ENCODE data around the gene PTPRN2.

Gene PTPRN2

DNA sequence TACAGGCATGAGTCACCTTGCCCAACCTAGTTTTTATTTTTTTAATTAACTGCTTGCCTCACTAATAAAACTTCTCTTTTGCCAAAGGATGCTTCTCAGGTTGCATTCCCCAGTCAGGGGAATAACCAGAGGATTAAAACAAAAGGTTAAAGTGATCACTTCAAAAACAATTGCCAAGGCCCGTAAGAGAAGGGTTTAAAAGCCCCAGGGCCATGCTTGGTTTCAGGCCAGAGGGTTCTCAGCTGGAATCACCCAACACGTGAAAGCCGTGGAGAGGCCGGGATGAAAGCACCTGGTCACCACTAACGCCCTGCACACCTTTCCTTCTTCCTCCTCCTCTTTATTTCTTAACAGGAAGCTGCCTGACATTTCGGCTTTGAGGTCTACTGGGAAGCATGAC lies 587.5 kb downstream of the PTPRN2 start:
- in situ Hi-C loops (cut with HindIII; ENCODE audit: low sequenced_read_pairs), result no loop called here

DNA sequence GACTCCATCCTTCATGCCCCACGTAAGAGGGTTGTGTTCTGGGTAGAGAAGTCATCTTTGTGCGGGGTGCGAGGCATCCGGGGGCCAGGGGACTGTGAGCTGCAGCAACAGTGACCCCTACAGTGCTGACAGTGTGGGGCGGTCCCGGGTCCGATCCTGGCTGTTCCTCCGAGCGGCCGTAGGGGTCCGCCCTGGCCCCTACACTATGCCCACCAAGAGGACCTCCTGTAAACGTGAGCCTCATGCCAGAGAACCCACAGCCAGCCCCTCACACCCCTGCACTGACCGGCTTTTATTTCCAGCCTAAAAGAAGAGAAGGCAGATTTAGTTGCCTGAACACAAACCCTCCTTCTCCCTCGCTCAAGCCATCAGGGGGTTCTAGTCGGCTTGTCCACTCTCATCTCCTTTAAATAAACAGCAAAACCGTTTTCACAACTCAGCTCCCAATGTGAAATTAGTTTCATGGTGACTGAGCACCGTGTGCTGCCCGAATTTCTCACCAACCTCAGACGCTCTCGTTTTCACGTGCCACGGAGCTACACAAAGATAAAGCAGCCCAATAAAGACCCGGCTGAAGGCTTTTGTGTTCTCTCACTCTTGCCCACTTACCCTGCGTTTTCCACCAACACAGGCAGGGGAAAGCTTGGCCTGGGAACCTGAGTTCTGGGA lies 588.6 kb downstream of the PTPRN2 start:
- in situ Hi-C loops (cut with HindIII; ENCODE audit: low sequenced_read_pairs), result no loop called here

DNA sequence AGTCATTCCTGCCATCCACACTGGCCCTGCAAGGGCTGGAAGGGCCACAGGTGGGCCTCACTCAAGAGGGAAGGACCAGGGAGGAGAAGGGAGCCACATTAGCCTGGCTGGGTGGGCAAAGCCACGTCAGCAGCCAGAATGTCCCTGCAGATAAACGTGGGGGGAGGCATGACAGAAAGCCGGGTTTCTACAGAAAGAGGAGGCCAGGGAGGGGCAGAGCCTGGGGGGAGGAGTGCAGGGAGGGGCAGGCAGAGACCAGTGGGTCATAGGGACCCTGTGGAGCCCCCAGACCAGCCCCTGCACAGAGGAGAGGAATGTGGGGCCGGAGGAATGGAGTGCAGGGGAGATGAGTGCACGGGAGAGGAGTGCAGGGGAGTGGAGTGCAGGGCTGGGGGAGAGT lies 590.2 kb downstream of the PTPRN2 start:
- in situ Hi-C loops (cut with HindIII; ENCODE audit: low sequenced_read_pairs), result no loop called here

DNA sequence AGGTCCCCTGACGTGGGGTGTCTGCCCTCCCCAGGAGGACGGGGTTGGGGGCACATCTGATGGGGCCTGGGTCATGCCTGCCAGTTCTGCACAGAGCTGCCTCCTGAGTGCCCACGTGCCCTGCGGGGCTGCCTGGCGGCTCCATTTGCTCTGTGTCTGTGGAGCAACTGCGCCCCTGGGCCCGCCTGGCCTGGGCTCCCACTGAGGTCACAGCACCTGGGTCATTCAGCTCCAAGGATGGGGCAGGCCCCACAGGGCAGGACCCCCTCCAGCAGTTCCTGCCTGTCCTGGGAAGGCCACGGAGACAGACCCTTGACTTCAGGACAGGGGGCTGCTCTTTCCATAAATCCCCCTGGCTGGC lies 590.6 kb downstream of the PTPRN2 start:
- in situ Hi-C loops (cut with HindIII; ENCODE audit: low sequenced_read_pairs), result no loop called here

DNA sequence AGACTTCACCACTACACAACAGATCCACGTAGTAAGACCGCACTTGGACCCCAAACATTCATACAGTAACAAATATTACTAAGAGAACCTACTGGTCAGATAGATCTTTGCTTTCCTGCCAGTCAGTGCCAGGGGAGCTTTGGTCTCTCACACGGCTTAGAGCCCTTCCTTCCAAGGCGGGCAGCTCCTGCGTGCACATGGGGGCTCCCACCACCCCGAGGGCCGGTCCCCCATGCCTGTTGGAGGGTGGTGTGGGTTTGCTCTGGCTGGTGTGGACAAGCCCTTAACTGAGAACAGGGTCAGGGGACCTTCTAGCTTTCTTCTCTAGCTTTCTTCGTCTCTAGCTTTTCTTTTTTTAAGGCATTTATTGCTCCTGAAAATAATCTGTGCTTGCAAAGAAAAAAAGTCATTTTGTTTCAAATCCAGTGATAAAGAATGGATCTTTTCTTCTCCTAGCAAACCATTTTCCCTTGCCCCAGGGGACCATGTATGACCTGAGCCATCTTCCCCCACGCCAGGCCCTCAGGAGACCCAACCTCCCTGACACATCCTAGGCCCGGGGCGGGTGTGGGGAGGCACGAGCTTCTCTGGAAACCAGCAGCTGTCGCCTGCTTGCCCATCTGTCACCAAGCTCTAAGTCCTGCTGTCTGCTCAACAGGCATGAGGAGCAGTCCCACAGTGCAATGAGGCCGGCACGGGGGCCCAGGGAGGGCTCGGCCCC lies 591.1 kb downstream of the PTPRN2 start:
- in situ Hi-C loops (cut with HindIII; ENCODE audit: low sequenced_read_pairs), result no loop called here

DNA sequence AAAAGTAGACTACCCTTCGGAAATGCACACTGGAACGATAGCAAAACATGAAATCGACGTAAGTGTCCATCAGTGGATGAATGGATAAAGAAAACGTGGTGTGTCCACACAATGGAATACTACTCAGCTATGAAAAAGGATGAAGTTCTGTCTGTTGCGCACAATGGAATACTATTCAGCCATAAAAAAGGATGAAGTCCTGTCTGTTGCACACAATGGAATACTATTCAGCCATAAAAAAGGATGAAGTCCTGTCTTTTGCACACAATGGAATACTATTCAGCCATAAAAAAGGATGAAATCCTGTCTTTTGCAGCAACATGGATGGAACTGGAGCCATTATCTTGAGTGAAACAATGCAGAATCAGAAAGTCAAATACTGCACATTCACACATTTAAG lies 591.8 kb downstream of the PTPRN2 start:
- in situ Hi-C loops (cut with HindIII; ENCODE audit: low sequenced_read_pairs), result no loop called here

DNA sequence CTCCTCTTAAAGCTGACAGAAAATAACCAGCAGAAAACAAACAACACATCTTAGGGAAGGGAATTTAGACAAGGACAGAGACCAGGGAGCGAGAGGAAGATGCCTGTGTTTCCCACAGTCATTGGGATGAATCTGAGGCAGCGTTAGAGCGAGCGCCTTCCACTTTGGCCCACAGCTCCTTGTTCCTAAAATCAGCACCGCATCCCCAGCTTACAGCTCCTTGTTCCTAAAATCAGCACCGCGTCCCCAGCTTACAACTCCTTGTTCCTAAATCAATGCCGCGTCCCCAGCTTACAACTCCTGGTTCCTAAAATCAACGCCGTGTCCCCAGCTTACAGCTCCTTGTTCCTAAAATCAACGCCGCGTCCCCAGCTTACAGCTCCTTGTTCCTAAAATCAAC lies 593.3 kb downstream of the PTPRN2 start:
- in situ Hi-C loops (cut with HindIII; ENCODE audit: low sequenced_read_pairs), result no loop called here

DNA sequence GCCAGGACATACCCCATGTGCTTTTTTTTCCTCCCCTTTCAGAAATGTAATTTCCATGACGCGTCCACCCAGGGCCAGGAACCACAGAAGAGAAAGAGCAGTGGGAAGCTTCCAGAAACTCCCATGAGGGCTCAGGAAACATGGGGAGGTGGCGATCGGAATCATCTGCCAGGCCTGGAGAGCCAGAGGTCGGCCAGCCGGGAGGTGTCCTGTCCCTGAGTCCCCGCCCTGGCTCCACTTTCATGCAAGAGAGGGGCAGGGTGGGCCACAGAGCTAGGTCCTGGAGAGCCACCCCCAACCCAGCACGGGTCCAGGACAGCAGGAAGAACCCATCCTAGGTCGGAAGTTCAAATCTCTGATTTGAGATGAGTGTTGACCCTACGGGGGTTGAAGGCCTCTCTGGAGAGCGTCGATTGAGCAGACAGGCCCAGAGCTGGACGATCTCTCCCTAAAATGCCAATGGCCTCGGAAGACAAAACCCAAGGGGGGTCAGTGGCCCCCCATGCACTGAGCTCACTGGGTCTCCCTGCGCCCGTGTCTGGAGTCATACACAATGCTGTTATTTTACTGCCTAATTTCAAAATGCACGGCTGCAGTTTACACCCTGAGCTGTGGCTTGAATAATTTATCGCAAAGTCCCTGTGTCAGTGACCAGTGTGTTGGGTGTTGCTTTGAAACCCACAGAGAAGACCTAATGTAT lies 594.1 kb downstream of the PTPRN2 start:
- in situ Hi-C loops (cut with HindIII; ENCODE audit: low sequenced_read_pairs), result no loop called here

DNA sequence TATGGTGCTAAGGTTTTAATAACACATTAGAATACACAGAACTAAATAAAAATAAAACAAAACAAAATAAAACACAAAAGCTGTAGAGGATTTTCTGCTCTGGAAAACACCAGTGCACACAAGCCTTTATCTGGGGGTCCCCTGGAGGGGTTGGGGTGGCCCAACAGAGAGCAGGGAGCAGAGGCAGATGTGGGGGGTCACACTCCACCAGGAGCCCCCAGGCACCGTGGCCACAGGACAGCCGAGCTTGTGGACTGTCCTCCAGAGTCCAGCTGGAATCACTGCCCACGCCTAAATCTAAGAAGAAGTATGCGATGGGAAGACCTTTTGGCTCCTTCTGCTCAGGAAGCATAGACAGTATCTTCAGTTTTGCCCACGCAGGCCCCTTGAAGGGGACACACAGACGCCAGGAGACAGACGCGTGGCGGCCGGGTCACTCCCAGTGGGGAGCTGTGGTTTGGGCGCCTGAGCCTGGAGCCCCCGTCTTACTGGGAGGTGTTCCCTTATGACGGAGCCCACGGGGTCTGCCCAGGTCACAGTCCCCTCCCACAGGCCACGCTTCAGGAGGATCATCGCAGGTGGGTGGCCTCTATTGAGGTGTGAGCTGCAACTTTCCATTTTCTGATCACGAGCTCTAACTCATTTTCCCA lies 595.0 kb downstream of the PTPRN2 start:
- in situ Hi-C loops (cut with HindIII; ENCODE audit: low sequenced_read_pairs), result no loop called here

DNA sequence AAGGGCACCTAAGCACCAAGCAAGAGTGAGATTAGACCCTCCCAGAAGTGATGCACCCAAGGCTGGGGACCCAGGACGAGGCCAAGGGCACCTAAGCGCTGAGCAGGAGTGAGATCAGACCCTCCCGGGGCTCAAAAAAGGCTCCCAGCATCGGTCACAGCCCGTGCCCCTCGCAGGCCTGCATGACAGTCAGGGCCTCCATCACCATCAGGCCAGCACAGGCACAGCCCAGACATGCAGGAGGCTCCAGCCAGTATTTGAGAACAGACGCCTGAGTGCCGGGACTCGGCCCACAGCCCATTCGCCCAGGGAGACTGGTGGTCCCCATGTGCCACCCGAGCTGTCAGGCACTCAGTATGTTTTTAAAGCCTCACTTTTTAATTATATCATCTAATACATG lies 595.9 kb downstream of the PTPRN2 start:
- in situ Hi-C loops (cut with HindIII; ENCODE audit: low sequenced_read_pairs), result no loop called here

DNA sequence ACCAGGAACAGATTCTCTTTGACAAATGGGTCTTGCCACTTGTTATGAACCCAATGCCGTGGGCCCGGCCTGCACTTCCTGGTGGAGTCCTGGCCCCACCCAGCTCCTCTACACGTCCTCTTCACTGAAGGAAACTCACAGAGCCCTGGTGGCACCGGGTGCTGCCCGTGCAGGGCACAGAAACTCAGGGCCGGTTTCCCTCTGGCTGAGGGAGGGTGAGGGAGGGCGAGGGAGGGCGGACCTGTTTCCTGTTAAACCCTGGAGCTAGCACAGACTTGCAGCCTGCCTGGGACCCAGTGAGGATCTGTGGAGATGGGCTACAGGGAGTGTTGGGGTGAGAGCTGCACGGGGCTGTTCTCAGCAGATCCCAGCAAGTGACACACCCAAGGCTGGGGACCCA lies 596.3 kb downstream of the PTPRN2 start:
- in situ Hi-C loops (cut with HindIII; ENCODE audit: low sequenced_read_pairs), result no loop called here

DNA sequence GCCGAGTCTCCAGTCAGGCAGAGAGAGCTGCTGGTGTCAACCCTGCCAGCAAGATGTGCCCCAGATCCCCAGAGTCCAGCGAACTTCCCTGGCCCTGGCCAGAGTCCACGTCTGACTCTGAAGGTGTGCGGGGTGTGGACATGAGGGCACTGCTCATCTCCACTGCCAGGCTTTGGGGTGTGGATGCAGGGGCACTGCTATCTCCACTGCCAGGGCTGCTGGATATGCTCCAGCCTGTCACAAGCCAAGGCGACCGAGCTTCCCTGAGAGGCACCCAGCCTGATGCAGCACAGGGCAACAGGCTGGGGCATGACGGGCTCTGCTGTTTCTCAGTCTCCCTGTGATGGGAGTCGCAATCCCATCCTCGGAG lies 596.8 kb downstream of the PTPRN2 start:
- in situ Hi-C loops (cut with HindIII; ENCODE audit: low sequenced_read_pairs), result no loop called here

DNA sequence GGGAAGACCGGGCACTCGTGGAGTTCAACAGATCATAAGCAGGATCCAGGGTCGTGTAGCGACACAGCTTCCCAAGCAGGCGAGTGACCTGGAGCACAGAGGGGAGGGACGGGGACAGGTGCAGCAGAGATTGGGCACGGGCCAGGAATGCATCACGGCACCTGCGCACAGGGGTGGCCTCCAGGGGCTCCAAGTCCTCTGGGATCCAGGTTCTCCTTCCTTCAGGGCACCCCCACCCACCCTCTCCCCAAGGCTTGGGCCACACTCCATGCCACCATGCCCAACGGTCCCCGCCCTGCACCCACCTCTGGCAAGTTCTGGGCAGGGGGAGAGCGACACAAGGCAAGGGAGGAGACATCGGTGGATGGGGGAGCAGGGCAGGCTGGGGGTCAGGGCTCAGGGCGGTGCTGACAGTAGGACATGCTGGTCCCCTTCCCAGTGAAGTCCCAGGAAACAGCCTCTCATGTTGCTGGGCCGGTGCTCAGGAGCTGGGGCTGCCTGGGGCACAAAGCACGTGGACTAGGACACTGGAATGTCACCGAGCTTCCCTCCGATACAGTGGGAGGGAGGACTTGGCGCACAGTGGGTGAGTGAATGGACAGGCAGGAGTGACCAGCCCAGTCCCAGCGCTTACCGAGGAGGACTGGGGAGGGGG lies 597.3 kb downstream of the PTPRN2 start:
- in situ Hi-C loops (cut with HindIII; ENCODE audit: low sequenced_read_pairs), result no loop called here

DNA sequence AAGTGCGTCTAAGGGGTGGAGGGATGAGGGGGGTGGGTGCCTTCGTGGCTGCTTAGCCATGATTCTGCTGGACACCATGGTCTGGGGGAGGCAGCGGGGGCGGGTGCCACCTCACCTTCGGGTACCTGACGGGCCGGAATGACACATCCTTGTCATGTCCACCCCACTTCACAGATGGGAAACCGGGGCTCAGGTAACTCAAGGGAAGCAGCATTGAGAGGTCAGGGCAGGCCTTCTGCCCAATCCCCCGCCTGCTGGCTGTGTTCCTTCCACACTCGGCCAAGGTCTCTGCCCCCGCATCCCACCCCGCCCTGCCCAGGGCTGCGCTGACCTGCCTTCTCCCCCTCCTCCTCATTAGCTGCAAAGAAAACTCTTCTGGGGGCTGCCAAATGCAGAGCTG lies 598.0 kb downstream of the PTPRN2 start:
- in situ Hi-C loops (cut with HindIII; ENCODE audit: low sequenced_read_pairs), result no loop called here

DNA sequence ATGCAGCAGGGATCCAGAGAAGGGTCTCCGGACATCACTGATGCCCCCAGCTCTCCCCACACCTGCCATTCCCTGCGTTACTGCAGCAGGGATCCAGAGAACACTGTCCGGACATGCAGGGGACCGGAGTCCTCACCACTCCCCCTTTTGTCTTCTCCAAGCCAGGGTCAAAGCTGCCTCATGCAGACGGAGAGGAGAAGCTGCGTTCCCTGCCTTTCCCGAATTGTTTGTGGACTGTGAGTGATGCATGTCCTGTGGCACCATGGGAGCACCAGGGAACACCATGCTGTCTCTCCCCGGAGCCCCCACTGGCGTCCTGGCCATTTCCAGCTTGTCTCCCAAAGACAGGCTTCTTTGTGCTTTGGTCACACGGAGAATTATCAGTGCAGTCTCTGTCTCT lies 599.7 kb downstream of the PTPRN2 start:
- in situ Hi-C loops (cut with HindIII; ENCODE audit: low sequenced_read_pairs), result no loop called here

DNA sequence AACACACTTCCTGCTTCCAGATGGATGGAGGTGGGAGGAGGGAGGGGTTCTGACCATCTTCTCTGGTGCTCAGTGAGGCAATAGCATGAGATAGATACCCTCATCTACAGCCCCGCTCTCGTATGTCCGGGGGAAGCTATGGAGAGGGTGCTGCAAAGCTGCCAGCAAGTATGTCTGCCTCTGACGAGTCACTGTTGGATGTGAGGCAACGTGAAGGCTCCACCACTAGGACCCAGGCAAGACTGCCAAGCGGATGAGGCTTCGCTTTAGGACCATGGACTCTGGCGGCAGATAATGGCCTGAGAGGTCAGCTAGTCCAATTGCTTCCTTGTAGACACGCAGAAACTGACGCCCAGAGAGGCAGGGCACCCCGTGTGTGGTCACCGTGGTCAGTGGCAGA lies 601.6 kb downstream of the PTPRN2 start:
- in situ Hi-C loops (cut with HindIII; ENCODE audit: low sequenced_read_pairs), result no loop called here

DNA sequence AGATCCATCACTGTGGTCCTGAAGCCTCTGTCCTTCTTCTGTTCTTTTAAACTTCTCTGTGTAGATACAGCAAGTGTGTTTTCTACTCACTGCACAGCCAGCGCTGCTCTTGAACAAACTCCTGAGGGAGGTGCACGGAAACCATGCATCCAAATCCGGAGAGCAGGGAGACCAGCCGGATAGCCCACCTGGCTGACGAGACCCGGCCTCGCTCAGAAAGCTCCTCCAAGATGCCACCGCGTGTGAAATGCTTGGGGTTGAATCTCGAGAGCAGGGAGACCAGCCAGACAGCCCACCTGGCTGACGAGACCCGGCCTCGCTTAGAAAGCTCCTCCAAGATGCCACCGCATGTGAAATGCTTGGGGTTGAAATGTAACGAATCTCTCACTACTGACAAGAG lies 602.0 kb downstream of the PTPRN2 start:
- in situ Hi-C loops (cut with HindIII; ENCODE audit: low sequenced_read_pairs), result no loop called here

DNA sequence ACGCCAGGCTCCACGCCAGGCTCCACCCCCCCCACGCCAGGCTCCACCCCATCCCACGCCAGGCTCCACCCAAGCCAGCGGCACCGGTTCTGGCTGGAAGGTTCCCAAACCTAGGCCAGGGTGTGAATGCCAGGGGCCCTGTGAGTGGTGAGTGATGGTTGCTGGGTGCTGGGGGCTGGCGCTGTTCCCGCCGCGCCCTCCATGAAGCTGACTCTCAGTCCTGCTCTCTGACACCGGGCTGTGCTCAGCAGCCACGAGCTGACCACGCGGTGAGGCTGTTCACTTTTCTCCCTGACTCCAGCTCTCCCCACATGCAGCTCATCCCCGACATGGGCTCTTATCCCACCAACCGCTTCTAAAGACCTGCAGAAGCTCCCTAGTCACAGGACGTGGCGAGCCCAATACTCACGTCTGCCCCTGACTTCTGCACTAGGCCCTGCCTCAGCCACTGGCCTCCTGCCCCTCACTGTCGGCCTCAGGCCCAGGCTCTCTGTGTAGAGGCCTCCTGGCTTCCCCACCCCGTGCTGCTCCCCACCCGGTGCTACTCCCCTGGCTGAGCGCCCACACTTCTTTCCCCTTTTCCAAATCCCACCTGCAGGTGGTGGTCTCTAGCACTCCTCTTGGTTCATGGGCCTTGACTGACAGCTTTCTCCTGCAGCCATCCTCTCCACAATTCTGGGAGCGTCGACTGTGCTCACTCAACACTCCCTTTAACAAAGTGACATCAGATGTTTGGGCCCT lies 603.0 kb downstream of the PTPRN2 start:
- in situ Hi-C loops (cut with HindIII; ENCODE audit: low sequenced_read_pairs), result no loop called here

DNA sequence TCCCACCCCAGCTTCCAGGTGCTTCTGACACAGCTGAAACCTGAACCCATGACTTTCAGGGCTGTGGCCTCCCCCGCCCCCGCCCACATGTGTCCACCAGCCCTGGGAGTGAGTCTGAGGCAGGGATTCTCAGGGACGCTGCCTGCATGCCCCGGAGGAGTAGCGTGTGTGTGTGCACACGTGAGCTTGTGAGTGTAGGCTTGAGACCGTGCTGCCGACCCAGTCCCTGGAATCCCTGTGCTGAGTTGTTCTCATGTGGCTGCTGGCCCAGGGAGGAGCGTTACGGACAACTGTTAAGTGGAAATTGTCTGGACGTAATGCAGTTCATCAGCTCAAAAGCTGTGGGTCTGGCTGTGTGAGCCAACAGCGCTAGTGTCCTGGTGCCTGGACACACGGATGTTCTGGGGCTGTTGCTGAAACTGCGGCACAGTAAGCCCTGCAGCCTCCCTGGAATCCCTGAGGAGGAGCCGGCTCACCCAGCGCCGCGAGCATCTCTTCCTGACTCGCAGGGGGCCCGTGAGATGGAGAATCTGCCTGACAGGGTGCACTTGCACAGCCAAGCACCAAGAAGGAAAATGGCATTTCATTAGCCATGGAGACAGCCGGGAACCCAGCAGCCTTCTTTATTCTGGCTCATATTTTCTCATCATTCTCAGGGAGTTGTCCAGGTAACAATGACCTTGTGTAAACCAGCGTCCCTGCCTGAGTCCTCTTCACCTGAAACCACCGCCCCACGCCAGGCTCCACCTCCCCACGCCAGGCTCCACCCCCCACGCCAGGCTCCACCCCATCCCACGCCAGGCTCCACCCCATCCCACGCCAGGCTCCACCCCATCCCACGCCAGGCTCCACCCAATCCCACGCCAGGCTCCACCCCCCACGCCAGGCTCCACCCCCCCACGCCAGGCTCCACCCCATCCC lies 603.9 kb downstream of the PTPRN2 start:
- in situ Hi-C loops (cut with HindIII; ENCODE audit: low sequenced_read_pairs), result no loop called here

DNA sequence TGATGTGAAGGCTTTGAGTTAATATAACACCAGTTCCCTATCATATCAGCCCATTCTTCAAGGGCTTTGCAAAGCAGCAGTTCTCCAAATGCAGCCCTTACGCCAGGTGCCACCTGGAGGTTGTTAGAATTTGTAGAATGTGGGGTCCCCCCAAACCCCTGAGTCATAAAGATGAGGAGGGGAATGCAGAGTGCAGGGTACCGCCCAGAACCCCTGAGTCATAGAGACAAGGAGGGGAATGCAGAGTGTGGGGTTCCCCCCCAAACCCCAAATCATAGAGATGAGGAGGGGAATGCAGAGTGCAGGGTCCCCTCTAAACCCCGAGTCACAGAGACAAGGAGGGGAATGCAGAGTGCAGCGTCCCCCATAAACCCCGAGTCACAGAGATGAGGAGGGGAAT lies 605.8 kb downstream of the PTPRN2 start:
- in situ Hi-C loops (cut with HindIII; ENCODE audit: low sequenced_read_pairs), result no loop called here
